Lung (tissue), 12 donors: ENCODE results near the gene ZC3HAV1L. TPM values are rescaled to one million over a fixed set of nuclear protein-coding genes. Genes with fewer than 3 reads are reported as not detected.
"Not testable (repeated sequence)": the region's sequence is repeated elsewhere in the genome, so short reads cannot be mapped to it uniquely, and the experiment has no call there.

Source experiments
- ATAC-seq: fragments of 200-7000 bp; cut with Tn5 transposase; one replicate; pipeline ENCODE4 v1.9.1; 2020; ENCODE audit warnings: moderate number of reproducible peaks; ENCODE audit not compliant: insufficient read depth, low FRiP score
- DNase-seq, 3 donors: peaks; one replicate each; pipeline ENCODE4 v3.0.0-alpha.2; 2013 to 2017
- H3K27ac ChIP-seq, 2 donors: one replicate each; pipeline ENCODE4 v1.5.1; 2013; ENCODE audit warnings: mild to moderate bottlenecking in 2 of 2, moderate library complexity in 2 of 2, control low read depth in 1 of 2, inconsistent platforms in 1 of 2, low read depth in 1 of 2, low read length in 1 of 2
- H3K27me3 ChIP-seq, 3 donors: one replicate each; pipeline ENCODE4 v1.5.1; 2013; ENCODE audit warnings: low read length in 2 of 3; ENCODE audit not compliant: control insufficient read depth in 3 of 3, insufficient read depth in 3 of 3
- H3K36me3 ChIP-seq, 4 donors: one replicate each; pipeline ENCODE4 v1.5.1; 2013; ENCODE audit warnings: low read length in 4 of 4, mild to moderate bottlenecking in 1 of 4, moderate library complexity in 1 of 4; ENCODE audit not compliant: control insufficient read depth in 4 of 4, insufficient read depth in 4 of 4
- H3K4me1 ChIP-seq, 5 donors: one replicate each; pipeline ENCODE4 v1.5.1; 2013; ENCODE audit warnings: low read length in 5 of 5, mild to moderate bottlenecking in 2 of 5, moderate library complexity in 1 of 5; ENCODE audit not compliant: control insufficient read depth in 5 of 5, insufficient read depth in 5 of 5
- H3K4me3 ChIP-seq: one replicate; pipeline ENCODE4 v1.5.1; 2013; ENCODE audit warnings: mild to moderate bottlenecking, control low read depth, moderate library complexity
- H3K9ac ChIP-seq, 2 donors: one replicate each; pipeline ENCODE4 v1.5.1; 2013; ENCODE audit warnings: low read length in 2 of 2, control low read depth in 1 of 2; ENCODE audit not compliant: insufficient read depth in 1 of 2
- H3K9me3 ChIP-seq, 4 donors: one replicate each; pipeline ENCODE4 v1.5.1; 2013; ENCODE audit warnings: low read length in 3 of 4, mild to moderate bottlenecking in 1 of 4, moderate library complexity in 1 of 4; ENCODE audit not compliant: control insufficient read depth in 4 of 4, insufficient read depth in 3 of 4
- WGBS, 2 donors: extraction: QIAGEN DNeasy Blood & Tissue Kit; methylation state at CpG; one replicate each; pipeline ENCODE4 v1.1.7; 2013; 5-methylcytosine and 5-hydroxymethylcytosine counted together
- polyA plus RNA-seq, 2 donors: library from polyadenylated mRNA; stranded (reverse); fragments of 200-250 nt; gene quantifications; one replicate each; pipeline ENCODE4 v1.2.1, GENCODE V29; 2013
- total RNA-seq, 2 donors: library from RNA; depleted of rRNA in 1 of 2; stranded (reverse); fragments of >200 nt in 1 of 2; gene quantifications; one replicate each; pipeline ENCODE4 v1.2.1, GENCODE V29; 2014 to 2021
- TF ChIP-seq, protein P1 (sequence below): IDR thresholded peaks from 2 replicates; pipeline ENCODE4 v1.5.1; 2012; ENCODE audit warnings: mild to moderate bottlenecking; ENCODE audit errors: control extremely low read depth, extremely low read depth
- donor health status: control.
- donor health status: control.
- donor health status: Bipolar disorder and iron deficiency.
- donor health status: healthy.
- donor health status: DM: yes; HTN: yes; CAD: no.

Gene ZC3HAV1L
- total and polyA plus RNA-seq, 4 donors: 0.57 to 30.7 (median 4.6) TPM

DNA sequence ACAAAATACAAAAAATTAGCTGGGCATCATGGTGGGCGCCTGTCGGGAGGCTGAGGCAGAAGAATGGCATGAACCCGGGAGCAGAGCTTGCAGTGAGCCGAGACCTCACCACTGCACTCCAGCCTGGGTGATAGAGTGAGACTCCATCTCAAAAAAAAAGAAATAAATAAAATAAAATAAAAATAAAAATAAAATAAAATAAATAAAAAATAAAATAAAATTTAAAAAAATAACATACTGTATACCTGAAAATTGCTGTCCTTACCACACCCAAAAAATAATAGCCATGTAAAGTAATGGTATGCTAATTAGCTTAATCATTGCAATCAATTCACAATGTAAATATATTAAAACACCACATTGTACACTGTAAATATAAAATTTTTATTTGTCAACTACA, 3.4 kb downstream of the ZC3HAV1L start:
- ATAC-seq (no peak), DNase-seq (no peak)
- peaks cover 4 to 27% (median 11%) of the 10 kb centered on the region in 4 donors for H3K36me3 ChIP-seq

DNA sequence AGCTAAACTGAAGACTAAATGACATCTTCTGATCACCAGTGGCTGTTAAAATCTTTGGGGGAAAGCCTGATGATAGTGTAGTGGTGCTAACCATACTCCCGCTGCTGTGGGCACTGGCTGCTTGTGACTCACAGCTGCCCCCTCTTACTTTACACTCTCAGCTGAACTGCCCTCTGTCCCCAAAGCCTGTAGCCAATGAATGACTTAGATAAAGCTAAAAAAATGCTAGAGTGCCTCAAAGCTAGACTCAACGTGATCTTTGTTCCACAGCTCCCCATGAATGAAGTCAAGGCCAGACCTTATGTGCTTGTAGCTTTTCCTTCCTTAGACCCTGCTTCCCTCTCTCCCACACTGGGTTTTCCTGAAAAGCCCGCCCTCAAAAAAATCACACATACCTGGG, 6.5 kb downstream of the ZC3HAV1L start:
- H3K27me3 ChIP-seq: no peaks in the 10 kb centered on the region

More for the DNA sequence above, 3.4 kb downstream of the ZC3HAV1L start:
- Histone ChIP-seq H3K27ac (no peak overlapping the region), H3K27me3 (no peaks in the 10 kb centered on the region), H3K4me3 (no peak overlapping the region), H3K9ac (no peak overlapping the region), H3K4me1 (peaks cover 0 to 16% (median 0%) of the 10 kb centered on the region in 5 donors), H3K9me3 (peaks cover 0 to 2% (median 0%) of the 10 kb centered on the region in 4 donors)
- TF ChIP-seq, protein P1, sequence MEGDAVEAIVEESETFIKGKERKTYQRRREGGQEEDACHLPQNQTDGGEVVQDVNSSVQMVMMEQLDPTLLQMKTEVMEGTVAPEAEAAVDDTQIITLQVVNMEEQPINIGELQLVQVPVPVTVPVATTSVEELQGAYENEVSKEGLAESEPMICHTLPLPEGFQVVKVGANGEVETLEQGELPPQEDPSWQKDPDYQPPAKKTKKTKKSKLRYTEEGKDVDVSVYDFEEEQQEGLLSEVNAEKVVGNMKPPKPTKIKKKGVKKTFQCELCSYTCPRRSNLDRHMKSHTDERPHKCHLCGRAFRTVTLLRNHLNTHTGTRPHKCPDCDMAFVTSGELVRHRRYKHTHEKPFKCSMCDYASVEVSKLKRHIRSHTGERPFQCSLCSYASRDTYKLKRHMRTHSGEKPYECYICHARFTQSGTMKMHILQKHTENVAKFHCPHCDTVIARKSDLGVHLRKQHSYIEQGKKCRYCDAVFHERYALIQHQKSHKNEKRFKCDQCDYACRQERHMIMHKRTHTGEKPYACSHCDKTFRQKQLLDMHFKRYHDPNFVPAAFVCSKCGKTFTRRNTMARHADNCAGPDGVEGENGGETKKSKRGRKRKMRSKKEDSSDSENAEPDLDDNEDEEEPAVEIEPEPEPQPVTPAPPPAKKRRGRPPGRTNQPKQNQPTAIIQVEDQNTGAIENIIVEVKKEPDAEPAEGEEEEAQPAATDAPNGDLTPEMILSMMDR: no peak
- whole genome bisulfite sequencing, 2 donors: 89 to 91% methylated on average over 4 of the region's 4 CpGs

DNA sequence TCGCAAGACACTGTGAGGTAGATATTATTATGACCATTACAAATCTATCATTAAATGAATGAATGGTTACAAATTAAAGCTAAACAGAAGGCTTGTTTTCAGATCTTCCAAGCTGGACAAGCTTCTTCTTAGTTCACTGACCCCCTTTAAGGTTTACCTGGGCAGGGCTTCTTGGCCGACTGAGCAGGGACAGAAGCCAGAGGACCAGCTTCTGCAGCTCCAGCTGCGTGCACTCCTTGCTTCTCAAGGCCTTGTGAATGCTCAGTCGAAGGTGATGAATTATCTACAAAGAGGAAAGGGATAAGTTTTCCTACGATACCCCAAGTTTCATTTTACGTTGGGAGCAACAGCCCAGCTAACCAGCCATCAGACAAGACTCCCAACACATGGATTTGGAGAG, 9.3 kb downstream of the ZC3HAV1L start:
- peaks cover 0 to 6% (median 0%) of the 10 kb centered on the region in 5 donors for H3K4me1 ChIP-seq
- TF ChIP-seq, protein P1: no peak
- H3K4me3 ChIP-seq: no peak overlapping the region
- no peak overlapping the region for H3K27ac ChIP-seq
- H3K36me3 ChIP-seq: peaks cover 9 to 38% (median 22%) of the 10 kb centered on the region in 4 donors
- 92 to 95% methylated on average over 6 of the region's 6 CpGs for WGBS, 2 donors
- H3K9ac ChIP-seq: no peak overlapping the region
- no peaks in the 10 kb centered on the region for H3K27me3 ChIP-seq
- DNase-seq: no peak
- ATAC-seq: no peak
- no peaks in the 10 kb centered on the region for H3K9me3 ChIP-seq

More for the DNA sequence above, 6.5 kb downstream of the ZC3HAV1L start:
- H3K4me1 ChIP-seq: peaks cover 0 to 6% (median 0%) of the 10 kb centered on the region in 5 donors
- H3K36me3 ChIP-seq: peaks cover 9 to 41% (median 20%) of the 10 kb centered on the region in 4 donors
- WGBS, 2 donors: 92% methylated on average over 3 of the region's 3 CpGs
- DNase-seq (no peak), ATAC-seq (no peak)
- no peak overlapping the region for H3K4me3 ChIP-seq
- peaks cover 0 to 2% (median 0%) of the 10 kb centered on the region in 4 donors for H3K9me3 ChIP-seq
- TF ChIP-seq, protein P1: no peak
- H3K9ac ChIP-seq: no peak overlapping the region
- H3K27ac ChIP-seq: no peak overlapping the region

DNA sequence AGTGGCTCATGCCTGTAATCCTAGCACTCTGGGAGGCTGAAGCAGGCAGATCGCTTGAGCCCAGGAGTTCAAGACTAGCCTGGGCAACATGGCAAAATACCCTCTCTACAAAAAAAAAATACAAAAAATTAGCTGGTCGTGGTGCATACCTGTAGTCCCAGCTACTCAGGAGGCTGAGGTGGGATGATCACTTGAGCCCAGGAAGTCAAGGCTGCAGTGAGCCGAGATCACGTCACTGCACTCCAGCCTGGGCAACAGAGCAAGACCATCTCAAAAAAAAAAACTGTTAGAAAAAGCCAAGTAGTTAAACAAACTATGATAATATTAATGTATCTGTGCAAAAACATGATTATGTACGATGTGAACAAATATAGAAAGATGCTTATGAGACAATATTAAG, 10.0 kb downstream of the ZC3HAV1L start:
- not testable (repeated sequence) for ATAC-seq

More for the DNA sequence above, 10.0 kb downstream of the ZC3HAV1L start:
- WGBS, 2 donors: 91 to 98% methylated on average over 5 of the region's 5 CpGs
- not testable (repeated sequence) for H3K27me3 ChIP-seq, DNase-seq, H3K27ac ChIP-seq, H3K9ac ChIP-seq, H3K9me3 ChIP-seq, H3K4me1 ChIP-seq, H3K4me3 ChIP-seq
- H3K36me3 ChIP-seq: peaks cover 9 to 38% (median 22%) of the 10 kb centered on the region in 4 donors
